GM23338 (cell line): Measurements from ENCODE around the gene DCLK3. TPM values are rescaled to one million over a fixed set of nuclear protein-coding genes. Genes with fewer than 3 reads are reported as not detected.

Experiments used
- ATAC-seq: fragments of 200-7000 bp; cut with Tn5 transposase; 3 replicates; pipeline ENCODE4 v1.9.1; 2020
- DNase-seq: peaks from one replicate; pipeline ENCODE4 v3.0.0-alpha.2; 2015; ENCODE audit warnings: low spot score
- H2AFZ ChIP-seq: fragments of 200-600 bp; sonication (generic); 2 replicates; pipeline ENCODE4 v1.8.0; 2016; ENCODE audit warnings: antibody characterized with exemption, mild to moderate bottlenecking, moderate library complexity
- H3F3A ChIP-seq: fragments of 200-600 bp; sonication (generic); replicated peaks from 2 replicates; pipeline ENCODE4 v1.8.0; 2017; ENCODE audit warnings: antibody characterized with exemption, mixed run types, low read depth
- H3K27ac ChIP-seq: fragments of 200-600 bp; sonication (generic); 2 replicates; pipeline ENCODE4 v1.6.1; 2016; ENCODE audit warnings: low read depth
- H3K27me3 ChIP-seq: fragments of 200-600 bp; sonication (generic); 2 replicates; pipeline ENCODE4 v1.8.0; 2016; ENCODE audit warnings: mild to moderate bottlenecking, mixed run types, moderate library complexity; ENCODE audit not compliant: insufficient read depth
- H3K36me3 ChIP-seq: fragments of 200-600 bp; sonication (generic); 2 replicates; pipeline ENCODE4 v1.8.0; 2016; ENCODE audit warnings: mild to moderate bottlenecking; ENCODE audit not compliant: insufficient read depth
- H3K4me1 ChIP-seq: fragments of 200-600 bp; sonication (generic); 2 replicates; pipeline ENCODE4 v1.8.0; 2016; ENCODE audit warnings: mild to moderate bottlenecking, moderate library complexity; ENCODE audit not compliant: insufficient read depth
- H3K4me2 ChIP-seq: fragments of 200-600 bp; sonication (generic); 2 replicates; pipeline ENCODE4 v1.7.1; 2017; ENCODE audit warnings: mixed run types
- H3K4me3 ChIP-seq: fragments of 200-600 bp; sonication (generic); 2 replicates; pipeline ENCODE4 v1.6.1; 2016; ENCODE audit warnings: mixed run types
- H3K79me2 ChIP-seq: fragments of 200-600 bp; sonication (generic); replicated peaks from 2 replicates; pipeline ENCODE4 v1.8.0; 2017; ENCODE audit warnings: mild to moderate bottlenecking; ENCODE audit not compliant: insufficient read depth
- H3K9me2 ChIP-seq: fragments of 200-600 bp; sonication (generic); 2 replicates; pipeline ENCODE4 v1.8.0; 2017; ENCODE audit not compliant: insufficient read depth
- H4K20me1 ChIP-seq: fragments of 200-600 bp; sonication (generic); replicated peaks from 2 replicates; pipeline ENCODE4 v1.8.0; 2017; ENCODE audit warnings: mild to moderate bottlenecking; ENCODE audit not compliant: insufficient read depth
- H3K27ac Mint-ChIP-seq: 2 replicates; pipeline ENCODE4 v1.8.0; 2020; ENCODE audit warnings: inconsistent platforms, mild to moderate bottlenecking, moderate library complexity, mixed read lengths
- H3K27me3 Mint-ChIP-seq: 3 replicates; pipeline ENCODE4 v1.8.0; 2022; ENCODE audit warnings: low read depth, mild to moderate bottlenecking, moderate library complexity, mixed read lengths, inconsistent platforms; ENCODE audit not compliant: insufficient read depth, poor library complexity
- H3K36me3 Mint-ChIP-seq: 3 replicates; pipeline ENCODE4 v1.8.0; 2021; ENCODE audit warnings: low read depth, mild to moderate bottlenecking, inconsistent platforms, moderate library complexity, mixed read lengths
- H3K4me1 Mint-ChIP-seq: 3 replicates; pipeline ENCODE4 v1.8.0; 2020; ENCODE audit warnings: mild to moderate bottlenecking, inconsistent platforms, mixed read lengths
- H3K4me3 Mint-ChIP-seq: 3 replicates; pipeline ENCODE4 v1.8.0; 2021; ENCODE audit warnings: moderate library complexity, mild to moderate bottlenecking, inconsistent platforms, mixed read lengths
- H3K9me3 Mint-ChIP-seq: 3 replicates; pipeline ENCODE4 v1.8.0; 2020; ENCODE audit warnings: moderate library complexity, mild to moderate bottlenecking, inconsistent platforms, mixed read lengths
- CREB1 ChIP-seq: fragments of 250-450 bp; sonication (Bioruptor Pico); IDR thresholded peaks from 2 replicates; pipeline ENCODE4 v1.5.0; 2020; ENCODE audit warnings: low read depth, mild to moderate bottlenecking, moderate library complexity
- ETS1 ChIP-seq: IDR thresholded peaks from 2 replicates; pipeline ENCODE4 v1.6.1; 2016; ENCODE audit warnings: antibody characterized with exemption
- EZH2 ChIP-seq: fragments of 200-600 bp; sonication (generic); IDR thresholded peaks from one replicate; pipeline ENCODE4 v1.8.0; 2017; ENCODE audit warnings: antibody characterized with exemption, mild to moderate bottlenecking, low read depth; ENCODE audit not compliant: unreplicated experiment
- POLR2AphosphoS5 ChIP-seq: IDR thresholded peaks from 2 replicates; pipeline ENCODE4 v1.6.1; 2016; ENCODE audit warnings: antibody characterized with exemption, low read depth
- REST ChIP-seq: IDR thresholded peaks from one replicate; pipeline ENCODE4 v1.6.1; 2018; ENCODE audit warnings: antibody characterized with exemption; ENCODE audit not compliant: unreplicated experiment
- ZNF331 ChIP-seq: fragments of 250-450 bp; sonication (Bioruptor Pico); IDR thresholded peaks from 2 replicates; pipeline ENCODE4 v1.5.0; 2020; ENCODE audit warnings: low read depth, mild to moderate bottlenecking, moderate library complexity
- ZNF462 ChIP-seq: fragments of 250-450 bp; sonication (Bioruptor Pico); IDR thresholded peaks from 2 replicates; pipeline ENCODE4 v1.5.0; 2020; ENCODE audit warnings: mild to moderate bottlenecking, moderate library complexity
- polyA plus RNA-seq: library from polyadenylated mRNA; unstranded; fragments of >200 nt; fragmentation: Nextera tagmentation; extraction: Ambion mirVana; gene quantifications from 2 replicates; pipeline ENCODE4 v1.2.1, GENCODE V29; 2016
- total RNA-seq: library from RNA; depleted of rRNA; stranded (reverse); fragments of >200 nt; shearing (Covaris generic); gene quantifications from 2 replicates; pipeline ENCODE4 v1.2.3, GENCODE V29; 2014

DCLK3 gene
- total and polyA plus RNA-seq, 2 experiments from 2014 or later = 0.40 to 0.66 TPM

GRCh38 chr3:36710606-36711005 lies 53.7 kb downstream of the DCLK3 start (continued):
- no peak for TF ChIP-seq POLR2AphosphoS5

GRCh38 chr3:36709826-36710365 lies 54.5 kb downstream of the DCLK3 start:
- TF ChIP-seq REST = no peak
- TF ChIP-seq CREB1 (CRISPR knock-in tag) = no peak
- TF ChIP-seq ETS1 = no peak
- TF ChIP-seq POLR2AphosphoS5 = no peak
- TF ChIP-seq EZH2 = no peak
- TF ChIP-seq ZNF331 (CRISPR knock-in tag) = no peak
- Histone ChIP-seq H3K27ac (no peak overlapping the region), H3K4me3 (no peak overlapping the region), H3K9me2 (0 out of 2 replicates have a peak, but pooled peaks cover 2% of the 10 kb centered on the region), H3K4me2 (no peak overlapping the region), H3F3A (no peaks in the 10 kb centered on the region), H3K36me3 (no peaks in the 10 kb centered on the region), H3K79me2 (no peaks in the 10 kb centered on the region), H4K20me1 (no peaks in the 10 kb centered on the region), H3K4me1 (no peaks in the 10 kb centered on the region), H2AFZ (no peak overlapping the region), H3K27me3 (no peaks in the 10 kb centered on the region)
- H3K27ac Mint-ChIP-seq = no peak overlapping the region
- H3K36me3 Mint-ChIP-seq = no peaks in the 10 kb centered on the region
- H3K9me3 Mint-ChIP-seq = no peaks in the 10 kb centered on the region
- peaks cover 2% of the 10 kb centered on the region; the same call in 1 of the 3 replicates for H3K4me1 Mint-ChIP-seq
- no peak overlapping the region for H3K4me3 Mint-ChIP-seq
- H3K27me3 Mint-ChIP-seq = peaks cover 4% of the 10 kb centered on the region
- DNase-seq = no peak
- ATAC-seq = no peak

- Mint-ChIP-seq H3K27me3 (peaks cover 4% of the 10 kb centered on the region), H3K27ac (no peak overlapping the region), H3K4me1 (peaks cover 2% of the 10 kb centered on the region; the same call in 1 of the 3 replicates), H3K36me3 (no peaks in the 10 kb centered on the region), H3K4me3 (no peak overlapping the region), H3K9me3 (no peaks in the 10 kb centered on the region)
- H3K79me2 ChIP-seq = no peaks in the 10 kb centered on the region
- H3K9me2 ChIP-seq = 0 out of 2 replicates have a peak, but pooled peaks cover 2% of the 10 kb centered on the region
- no peak overlapping the region for H2AFZ ChIP-seq
- H3K27me3 ChIP-seq = no peaks in the 10 kb centered on the region
- DNase-seq (no peak), ATAC-seq (no peak)
- no peak overlapping the region for H3K4me3 ChIP-seq
- no peak overlapping the region for H3K27ac ChIP-seq
- H3K4me1 ChIP-seq = no peaks in the 10 kb centered on the region
- no peaks in the 10 kb centered on the region for H3F3A ChIP-seq
- no peaks in the 10 kb centered on the region for H4K20me1 ChIP-seq
- no peak overlapping the region for H3K4me2 ChIP-seq
- H3K36me3 ChIP-seq = no peaks in the 10 kb centered on the region
- TF ChIP-seq ZNF462 (CRISPR knock-in tag) (no peak), CREB1 (CRISPR knock-in tag) (no peak)
Measured at GRCh38 chr3:36709281-36709680, 55.1 kb downstream of the DCLK3 start.
